Tibial artery (tissue), 4 donors: ENCODE results near the gene EID1.
A peak's percentile ranks its signal among the peaks of the same experiment; 100 is the strongest.

Source experiments
- DNase-seq, 2 donors: peaks; one replicate each; pipeline ENCODE4 v3.0.0-alpha.2; 2019
- H3K27ac ChIP-seq, 2 donors: fragments of 200-600 bp; sonication (generic) in 1 of 2; 1 replicate in 1 of 2; 2 replicates in 1 of 2; pipeline ENCODE4 v1.5.1; 2018 to 2019; ENCODE audit warnings: mild to moderate bottlenecking in 1 of 2
- H3K27me3 ChIP-seq, 2 donors: fragments of 200-600 bp; sonication (generic) in 1 of 2; one replicate each; pipeline versions ENCODE4 v1.5.1 to v1.6.0; 2016 to 2019
- H3K36me3 ChIP-seq, 3 donors: fragments of 200-600 bp; sonication (generic) in 2 of 3; one replicate each; pipeline ENCODE4 v1.5.1; 2016 to 2019; ENCODE audit warnings: mild to moderate bottlenecking in 2 of 3
- H3K4me1 ChIP-seq, 4 donors: fragments of 200-600 bp; sonication (generic) in 2 of 4; 1 replicate in 3 of 4; 2 replicates in 1 of 4; pipeline ENCODE4 v1.5.1; 2016 to 2019
- H3K4me3 ChIP-seq, 2 donors: fragments of 200-600 bp; sonication (generic) in 1 of 2; 1 replicate in 1 of 2; 2 replicates in 1 of 2; pipeline ENCODE4 v1.5.1; 2018 to 2019; ENCODE audit warnings: mild to moderate bottlenecking in 2 of 2
- H3K9me3 ChIP-seq, 3 donors: fragments of 200-600 bp; sonication (generic) in 1 of 3; one replicate each; pipeline ENCODE4 v1.5.1; 2016 to 2019
- intact Hi-C: fragments of 100-400 bp; cut with DNase I; formaldehyde crosslinking; loops from one replicate; pipeline ENCODE4 v1.15.0; 2023; ENCODE audit warnings: low total_unique reads
- TF ChIP-seq, protein P1 (sequence below), 2 experiments: fragments of 200-600 bp in 1 of 2; fragments of 450-650 bp in 1 of 2; IDR thresholded peaks; one replicate each; pipeline ENCODE4 v1.5.1; 2017 to 2019; ENCODE audit warnings: antibody characterized with exemption in 2 of 2, mild to moderate bottlenecking in 1 of 2, moderate library complexity in 1 of 2

The EID1 gene

DNA sequence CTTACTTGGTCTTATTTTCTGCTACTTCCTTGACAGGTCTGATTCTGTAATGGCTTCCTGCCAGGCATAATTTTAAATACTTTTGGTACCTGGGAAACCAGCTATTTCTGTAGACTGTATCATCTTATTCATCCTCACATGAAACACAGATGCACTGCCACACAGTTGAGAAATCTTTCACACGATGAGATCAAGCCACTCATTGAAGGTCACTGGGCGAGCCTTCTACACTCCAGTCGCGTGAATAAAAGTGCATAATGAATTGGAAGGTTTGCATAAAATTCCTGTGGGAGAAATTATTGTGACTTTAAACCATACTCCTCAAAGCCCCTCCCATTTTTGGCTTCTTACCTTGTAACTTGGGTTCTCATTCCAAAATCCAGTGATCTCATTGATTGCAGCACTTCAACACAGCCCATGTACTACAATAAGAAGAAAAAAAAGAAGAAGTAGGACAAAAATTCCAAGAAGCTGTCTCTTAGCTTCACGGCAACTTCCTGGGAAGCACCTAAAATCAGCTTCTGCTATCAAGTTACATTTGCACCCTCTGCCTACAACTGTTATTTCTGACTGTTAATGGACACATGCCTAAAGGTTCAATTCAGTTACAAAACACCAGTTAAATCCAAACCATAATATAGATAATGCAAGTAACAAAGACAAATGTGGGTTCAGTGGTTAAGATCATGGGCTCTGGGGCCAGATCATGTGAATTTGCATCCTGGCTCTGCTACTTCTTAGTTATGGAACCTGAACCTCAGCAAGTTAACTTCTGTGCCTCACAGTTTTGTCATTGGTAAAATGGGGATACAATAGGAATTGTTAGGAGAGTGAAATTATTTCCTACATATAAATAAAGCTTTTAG is 46.8 kb downstream of the EID1 start:
- Histone ChIP-seq H3K9me3 (no peaks in the 10 kb centered on the region), H3K27ac (no peak overlapping the region), H3K4me1 (peaks cover 0 to 6% (median 0%) of the 10 kb centered on the region in 4 donors), H3K27me3 (no peaks in the 10 kb centered on the region), H3K4me3 (no peak overlapping the region), H3K36me3 (no peaks in the 10 kb centered on the region)
- DNase-seq: peak in 1 of 2 donors; percentile 38
- intact Hi-C loops: no loop called here
- TF ChIP-seq, protein P1, sequence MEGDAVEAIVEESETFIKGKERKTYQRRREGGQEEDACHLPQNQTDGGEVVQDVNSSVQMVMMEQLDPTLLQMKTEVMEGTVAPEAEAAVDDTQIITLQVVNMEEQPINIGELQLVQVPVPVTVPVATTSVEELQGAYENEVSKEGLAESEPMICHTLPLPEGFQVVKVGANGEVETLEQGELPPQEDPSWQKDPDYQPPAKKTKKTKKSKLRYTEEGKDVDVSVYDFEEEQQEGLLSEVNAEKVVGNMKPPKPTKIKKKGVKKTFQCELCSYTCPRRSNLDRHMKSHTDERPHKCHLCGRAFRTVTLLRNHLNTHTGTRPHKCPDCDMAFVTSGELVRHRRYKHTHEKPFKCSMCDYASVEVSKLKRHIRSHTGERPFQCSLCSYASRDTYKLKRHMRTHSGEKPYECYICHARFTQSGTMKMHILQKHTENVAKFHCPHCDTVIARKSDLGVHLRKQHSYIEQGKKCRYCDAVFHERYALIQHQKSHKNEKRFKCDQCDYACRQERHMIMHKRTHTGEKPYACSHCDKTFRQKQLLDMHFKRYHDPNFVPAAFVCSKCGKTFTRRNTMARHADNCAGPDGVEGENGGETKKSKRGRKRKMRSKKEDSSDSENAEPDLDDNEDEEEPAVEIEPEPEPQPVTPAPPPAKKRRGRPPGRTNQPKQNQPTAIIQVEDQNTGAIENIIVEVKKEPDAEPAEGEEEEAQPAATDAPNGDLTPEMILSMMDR (IDR thresholded peaks at IDR 0.05): no peak

- Histone ChIP-seq H3K4me3 (no peak overlapping the region), H3K9me3 (no peaks in the 10 kb centered on the region), H3K27me3 (no peaks in the 10 kb centered on the region), H3K27ac (no peak overlapping the region), H3K4me1 (peaks cover 0 to 6% (median 0%) of the 10 kb centered on the region in 4 donors), H3K36me3 (no peaks in the 10 kb centered on the region)
- DNase-seq: no peak
- intact Hi-C loops: no loop called here
- TF ChIP-seq, protein P1 (IDR thresholded peaks at IDR 0.05): no peak
Measured at GRCh38 chr15:48925714-48926223, 47.8 kb downstream of the EID1 start.

DNA sequence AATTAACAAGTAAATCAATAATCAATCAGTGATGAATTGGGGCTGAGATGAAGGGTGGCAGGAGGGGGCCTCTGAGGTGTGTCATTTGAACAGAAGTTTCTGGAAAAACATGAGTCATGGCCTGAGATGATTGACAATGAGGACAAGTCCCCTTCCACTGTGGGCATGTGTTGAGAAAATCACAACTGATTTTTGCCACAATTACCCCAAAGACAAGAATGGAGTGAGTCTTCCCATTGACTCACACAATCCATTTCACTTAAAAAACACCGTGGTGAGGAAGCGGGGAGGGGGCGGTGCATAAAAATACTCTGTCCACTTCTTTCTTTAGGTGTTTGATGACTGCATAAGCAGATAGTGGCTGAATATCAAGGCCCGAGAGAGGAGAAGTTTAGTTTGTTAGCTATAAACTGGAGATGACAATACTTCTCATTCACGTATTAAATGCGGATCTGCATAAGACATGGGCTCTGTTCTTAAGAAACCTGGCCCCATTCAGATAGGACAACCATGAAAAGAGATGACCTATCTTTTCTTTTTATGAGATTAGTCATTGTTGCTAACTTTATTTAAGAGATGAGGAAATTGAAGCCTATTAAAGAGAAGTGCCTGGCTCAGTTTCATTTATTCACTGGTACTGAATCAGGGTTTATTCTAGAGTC is 51.1 kb downstream of the EID1 start:
- Histone ChIP-seq H3K4me3 (no peak overlapping the region), H3K4me1 (peaks cover 0 to 6% (median 0%) of the 10 kb centered on the region in 4 donors), H3K27me3 (no peaks in the 10 kb centered on the region), H3K27ac (peak overlapping the region in 1 of 2 donors; percentile 38), H3K36me3 (no peaks in the 10 kb centered on the region), H3K9me3 (no peaks in the 10 kb centered on the region)
- intact Hi-C loops: no loop called here
- TF ChIP-seq, protein P1 (IDR thresholded peaks at IDR 0.05): no peak
- no peak for DNase-seq

GRCh38 chr15:48929661-48930060 is 51.7 kb downstream of the EID1 start:
- H3K9me3 ChIP-seq: no peaks in the 10 kb centered on the region
- DNase-seq: no peak
- H3K27me3 ChIP-seq: no peaks in the 10 kb centered on the region
- no peak overlapping the region for H3K4me3 ChIP-seq
- H3K4me1 ChIP-seq: peaks cover 0 to 6% (median 0%) of the 10 kb centered on the region in 4 donors
- intact Hi-C loops: no loop called here
- TF ChIP-seq, protein P1 (IDR thresholded peaks at IDR 0.05): no peak
- peak overlapping the region in 1 of 2 donors; percentile 38 for H3K27ac ChIP-seq
- H3K36me3 ChIP-seq: no peaks in the 10 kb centered on the region
